ENCODE measurements around the gene ETS1. TPM values are rescaled to one million over a fixed set of nuclear protein-coding genes. Genes with fewer than 3 reads are reported as not detected.

Gene ETS1
- total RNA-seq, 1 donor from 2014 or later = 62.7 TPM

DNA sequence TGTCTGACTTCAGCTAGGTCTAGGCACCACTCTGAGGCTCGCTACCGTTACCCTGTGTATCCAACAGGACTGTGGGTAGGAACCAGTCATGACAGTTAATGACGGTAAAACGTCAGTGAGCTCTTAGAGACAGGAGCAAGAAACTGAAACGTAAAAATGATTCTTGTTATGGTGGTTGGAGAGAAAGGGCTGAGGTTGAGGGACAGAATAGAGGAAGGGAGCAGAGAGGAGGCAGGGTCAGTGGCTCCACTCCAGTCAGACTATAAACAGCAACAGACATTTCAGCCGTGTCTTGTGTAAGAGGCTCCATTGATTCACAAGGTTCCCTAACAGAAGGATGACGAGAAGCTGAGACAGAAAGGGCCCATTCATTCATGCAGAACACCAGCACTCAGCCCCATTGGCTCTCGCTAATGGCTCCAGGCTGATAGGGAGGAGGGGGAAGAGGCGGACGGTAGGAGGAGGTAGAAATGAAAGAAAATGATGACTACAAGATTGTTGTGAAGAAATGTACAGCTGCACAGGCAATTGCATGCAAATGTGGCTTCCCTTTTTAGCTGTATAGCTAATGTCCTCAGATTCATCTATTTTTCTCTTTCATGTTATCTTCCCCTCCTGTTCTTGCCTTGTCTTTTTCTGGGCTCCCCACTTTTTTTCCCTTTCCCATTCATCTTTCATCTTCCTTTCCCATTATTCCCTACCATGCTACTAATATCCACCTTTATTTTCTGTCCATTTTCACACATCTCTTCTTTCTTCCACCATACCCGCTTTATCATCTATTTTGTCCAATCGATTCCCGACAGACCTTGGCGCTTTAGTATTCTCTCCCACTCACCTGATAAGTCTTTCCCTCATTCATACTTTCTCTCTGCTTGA is 34.3 kb downstream of the ETS1 start:
- Histone ChIP-seq H3K36me3 (ENCODE audit: control insufficient read depth, insufficient read depth, low read length) (no peaks in the 10 kb centered on the region), H3K4me3 (ENCODE audit: low read depth, low read length) (no peak overlapping the region), H3K27me3 (ENCODE audit: control insufficient read depth, insufficient read depth, low read length) (no peaks in the 10 kb centered on the region)
- TF ChIP-seq, protein P1, sequence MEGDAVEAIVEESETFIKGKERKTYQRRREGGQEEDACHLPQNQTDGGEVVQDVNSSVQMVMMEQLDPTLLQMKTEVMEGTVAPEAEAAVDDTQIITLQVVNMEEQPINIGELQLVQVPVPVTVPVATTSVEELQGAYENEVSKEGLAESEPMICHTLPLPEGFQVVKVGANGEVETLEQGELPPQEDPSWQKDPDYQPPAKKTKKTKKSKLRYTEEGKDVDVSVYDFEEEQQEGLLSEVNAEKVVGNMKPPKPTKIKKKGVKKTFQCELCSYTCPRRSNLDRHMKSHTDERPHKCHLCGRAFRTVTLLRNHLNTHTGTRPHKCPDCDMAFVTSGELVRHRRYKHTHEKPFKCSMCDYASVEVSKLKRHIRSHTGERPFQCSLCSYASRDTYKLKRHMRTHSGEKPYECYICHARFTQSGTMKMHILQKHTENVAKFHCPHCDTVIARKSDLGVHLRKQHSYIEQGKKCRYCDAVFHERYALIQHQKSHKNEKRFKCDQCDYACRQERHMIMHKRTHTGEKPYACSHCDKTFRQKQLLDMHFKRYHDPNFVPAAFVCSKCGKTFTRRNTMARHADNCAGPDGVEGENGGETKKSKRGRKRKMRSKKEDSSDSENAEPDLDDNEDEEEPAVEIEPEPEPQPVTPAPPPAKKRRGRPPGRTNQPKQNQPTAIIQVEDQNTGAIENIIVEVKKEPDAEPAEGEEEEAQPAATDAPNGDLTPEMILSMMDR (IDR thresholded peaks at IDR 0.05; ENCODE audit: insufficient read depth, low read length, severe bottlenecking) = no peak
- FAIRE-seq (peak; percentile 97), DNase-seq (ENCODE audit: low read depth) (no peak)

DNA sequence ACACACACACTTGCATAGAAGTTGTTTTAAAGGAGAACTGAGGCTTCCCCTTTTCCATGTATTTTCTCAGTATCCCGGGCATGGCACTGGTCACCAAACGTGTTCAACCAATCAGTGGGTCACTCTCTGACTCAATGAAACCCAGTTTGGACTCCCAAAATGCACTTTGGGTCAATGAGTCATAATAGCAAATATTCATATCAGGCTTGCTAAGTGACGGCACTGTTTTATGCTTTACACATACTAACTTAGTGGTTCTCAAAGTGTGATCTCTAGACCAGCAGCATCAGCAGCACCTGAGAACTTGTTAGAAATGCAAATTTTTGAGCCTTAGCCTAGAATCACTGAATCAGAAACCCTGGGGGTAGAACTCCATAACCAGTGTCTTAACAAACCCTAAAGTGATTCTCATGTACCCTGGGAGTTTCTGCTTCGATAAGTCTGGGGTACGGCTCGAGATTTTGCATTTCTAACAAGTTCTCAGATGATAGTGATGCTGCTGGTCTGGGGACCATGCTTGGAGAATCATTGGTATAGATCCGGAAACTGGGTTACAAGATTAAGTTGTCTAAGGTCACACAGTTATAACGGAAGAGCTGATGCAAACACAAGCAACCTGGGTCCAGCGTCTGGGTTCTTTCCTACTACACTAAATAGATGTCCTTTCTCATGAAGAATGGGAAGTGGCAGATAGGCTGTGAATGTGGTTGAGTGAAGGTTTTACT is 35.6 kb downstream of the ETS1 start:
- no peak overlapping the region for H3K4me3 ChIP-seq (ENCODE audit: low read depth, low read length)
- DNase-seq (ENCODE audit: low read depth) (no peak), FAIRE-seq (no peak)
- H3K27me3 ChIP-seq (ENCODE audit: control insufficient read depth, insufficient read depth, low read length) = peaks cover 2% of the 10 kb centered on the region
- H3K36me3 ChIP-seq (ENCODE audit: control insufficient read depth, insufficient read depth, low read length) = no peaks in the 10 kb centered on the region
- TF ChIP-seq, protein P1 (IDR thresholded peaks at IDR 0.05; ENCODE audit: insufficient read depth, low read length, severe bottlenecking) = no peak

GRCh38 chr11:128551058-128551457 is 36.3 kb downstream of the ETS1 start:
- TF ChIP-seq, protein P1 (IDR thresholded peaks at IDR 0.05; ENCODE audit: insufficient read depth, low read length, severe bottlenecking) = no peak
- Histone ChIP-seq H3K4me3 (ENCODE audit: low read depth, low read length) (no peak overlapping the region), H3K27me3 (ENCODE audit: control insufficient read depth, insufficient read depth, low read length) (peaks cover 2% of the 10 kb centered on the region), H3K36me3 (ENCODE audit: control insufficient read depth, insufficient read depth, low read length) (no peaks in the 10 kb centered on the region)
- DNase-seq (ENCODE audit: low read depth) = no peak
- no peak for FAIRE-seq

DNA sequence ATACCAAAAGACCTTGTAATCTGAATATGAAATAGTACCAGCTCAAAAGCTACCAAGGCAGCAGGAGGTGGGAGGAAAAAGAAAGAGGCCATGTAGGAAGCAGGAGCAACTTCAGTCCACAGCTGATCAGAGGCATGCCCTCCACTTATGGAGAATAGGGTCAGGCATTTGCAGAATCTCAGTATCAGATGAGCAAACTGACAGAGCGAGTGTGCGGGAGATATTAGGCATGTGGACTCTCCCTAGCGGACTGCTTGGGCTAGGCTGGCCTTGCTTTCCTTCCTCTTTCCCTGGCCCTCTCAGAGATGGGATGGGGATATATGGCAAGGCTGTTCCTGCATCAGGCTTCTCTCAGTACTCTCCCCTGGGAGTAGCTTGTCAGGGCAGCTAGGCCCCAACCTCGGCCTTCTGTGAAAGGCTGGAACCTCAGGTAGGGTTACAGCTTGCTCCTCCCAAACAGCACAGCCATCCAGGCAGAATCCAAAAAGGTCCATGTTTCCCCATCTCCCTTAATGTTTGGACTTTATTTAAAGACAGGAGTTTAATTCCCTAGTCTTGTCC is 37.0 kb downstream of the ETS1 start:
- TF ChIP-seq, protein P1 (IDR thresholded peaks at IDR 0.05; ENCODE audit: insufficient read depth, low read length, severe bottlenecking) = no peak
- Histone ChIP-seq H3K4me3 (ENCODE audit: low read depth, low read length) (no peak overlapping the region), H3K27me3 (ENCODE audit: control insufficient read depth, insufficient read depth, low read length) (peaks cover 2% of the 10 kb centered on the region), H3K36me3 (ENCODE audit: control insufficient read depth, insufficient read depth, low read length) (no peaks in the 10 kb centered on the region)
- FAIRE-seq (no peak), DNase-seq (ENCODE audit: low read depth) (no peak)

- H3K36me3 ChIP-seq (ENCODE audit: control insufficient read depth, insufficient read depth, low read length) = no peaks in the 10 kb centered on the region
- H3K27me3 ChIP-seq (ENCODE audit: control insufficient read depth, insufficient read depth, low read length) = peaks cover 2% of the 10 kb centered on the region
- TF ChIP-seq, protein P1 (IDR thresholded peaks at IDR 0.05; ENCODE audit: insufficient read depth, low read length, severe bottlenecking) = no peak
- no peak for FAIRE-seq
- peak overlapping the region; percentile 32 for H3K4me3 ChIP-seq (ENCODE audit: low read depth, low read length)
- no peak for DNase-seq (ENCODE audit: low read depth)
These were observed 38.0 kb downstream of the ETS1 start for GRCh38 chr11:128549256-128549944.

All from bronchial epithelial cell (primary cell).